Cardiac muscle cell (in vitro differentiated cells and primary cell): ENCODE results near the gene OR14I1. TPM values are rescaled to one million over a fixed set of nuclear protein-coding genes. Genes with fewer than 3 reads are reported as not detected.
"Not testable (repeated sequence)": the region's sequence is repeated elsewhere in the genome, so short reads cannot be mapped to it uniquely, and the experiment has no call there.

Experiments
- DNase-seq, 2 donors: peaks; one replicate each; pipeline versions ENCODE4 v3.0.0 to v3.0.0-alpha.2; 2010 to 2017; ENCODE audit warnings: low read depth in 1 of 2, low spot score in 1 of 2
- H3K27ac ChIP-seq: fragments of 200-600 bp; sonication (generic); 2 replicates; pipeline ENCODE4 v1.5.1; 2016
- H3K27me3 ChIP-seq: fragments of 200-600 bp; sonication (generic); 2 replicates; pipeline ENCODE4 v1.6.0; 2016; ENCODE audit warnings: control low read depth
- H3K36me3 ChIP-seq: fragments of 200-600 bp; sonication (generic); 2 replicates; pipeline ENCODE4 v1.5.1; 2016; ENCODE audit warnings: control low read depth
- H3K4me1 ChIP-seq: fragments of 200-600 bp; sonication (generic); 2 replicates; pipeline ENCODE4 v1.8.1; 2017; ENCODE audit warnings: low read depth, mild to moderate bottlenecking, mixed run types
- H3K4me3 ChIP-seq: fragments of 200-600 bp; sonication (generic); 2 replicates; pipeline ENCODE4 v1.5.1; 2016; ENCODE audit warnings: mild to moderate bottlenecking
- H3K9me3 ChIP-seq: fragments of 200-600 bp; sonication (generic); 2 replicates; pipeline ENCODE4 v1.5.1; 2017; ENCODE audit warnings: low read depth, mild to moderate bottlenecking, control low read depth
- polyA plus RNA-seq: library from polyadenylated mRNA; unstranded; fragments of >200 nt; fragmentation: Nextera tagmentation; extraction: Ambion mirVana; gene quantifications from 2 replicates; pipeline ENCODE4 v1.2.1, GENCODE V29; 2016
- total RNA-seq: library from RNA; depleted of rRNA; stranded (reverse); fragments of >200 nt; gene quantifications from 2 replicates; pipeline ENCODE4 v1.2.3, GENCODE V29; 2016
- TF ChIP-seq, protein P1 (sequence below): IDR thresholded peaks from 2 replicates; pipeline ENCODE4 v1.5.1; 2012; ENCODE audit warnings: low read depth, mild to moderate bottlenecking, low read length

The OR14I1 gene
- total and polyA plus RNA-seq, 2 experiments from 2014 or later, result not detected

DNA sequence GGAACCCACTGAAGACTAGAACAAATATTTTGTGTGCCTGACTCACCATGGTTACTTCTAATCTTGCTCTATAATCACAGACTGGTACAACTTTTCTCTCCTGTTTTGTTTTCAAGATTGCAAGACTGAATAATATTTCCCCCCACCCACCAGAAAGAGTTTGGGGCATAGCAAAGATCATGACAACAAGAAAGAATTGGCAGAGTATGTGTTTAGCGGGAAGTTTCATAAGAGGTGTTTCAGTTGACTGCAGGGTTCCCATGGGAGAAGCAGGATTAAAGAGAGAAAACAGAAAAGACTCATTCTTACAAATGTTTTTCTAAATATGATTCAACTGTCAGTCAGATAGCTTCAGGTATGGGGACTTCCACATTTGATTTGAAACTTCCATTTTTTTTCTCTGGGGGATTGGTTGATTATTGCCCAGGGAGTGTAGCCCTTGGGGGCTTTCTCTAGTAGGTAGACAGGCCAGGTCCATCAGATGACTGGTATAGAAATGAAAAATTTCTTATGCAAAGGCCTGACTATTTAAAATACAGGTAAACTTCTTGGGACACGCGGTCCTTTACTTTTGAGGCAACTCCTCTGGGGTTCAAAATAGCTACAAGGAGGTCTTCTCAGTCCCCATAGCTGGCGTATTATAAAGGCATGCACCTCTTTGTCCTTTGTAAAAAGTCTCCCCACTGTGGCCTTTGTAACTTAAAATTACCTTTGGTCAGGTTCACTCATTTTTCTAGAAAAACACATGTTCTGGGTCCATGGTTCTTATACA, 13.9 kb downstream of the OR14I1 start:
- no peak overlapping the region for H3K27ac ChIP-seq
- H3K4me1 ChIP-seq, result no peaks in the 10 kb centered on the region
- peaks cover 4% of the 10 kb centered on the region for H3K9me3 ChIP-seq
- DNase-seq, result no peak
- no peak overlapping the region for H3K4me3 ChIP-seq
- no peaks in the 10 kb centered on the region for H3K27me3 ChIP-seq
- no peaks in the 10 kb centered on the region for H3K36me3 ChIP-seq
- TF ChIP-seq, protein P1, sequence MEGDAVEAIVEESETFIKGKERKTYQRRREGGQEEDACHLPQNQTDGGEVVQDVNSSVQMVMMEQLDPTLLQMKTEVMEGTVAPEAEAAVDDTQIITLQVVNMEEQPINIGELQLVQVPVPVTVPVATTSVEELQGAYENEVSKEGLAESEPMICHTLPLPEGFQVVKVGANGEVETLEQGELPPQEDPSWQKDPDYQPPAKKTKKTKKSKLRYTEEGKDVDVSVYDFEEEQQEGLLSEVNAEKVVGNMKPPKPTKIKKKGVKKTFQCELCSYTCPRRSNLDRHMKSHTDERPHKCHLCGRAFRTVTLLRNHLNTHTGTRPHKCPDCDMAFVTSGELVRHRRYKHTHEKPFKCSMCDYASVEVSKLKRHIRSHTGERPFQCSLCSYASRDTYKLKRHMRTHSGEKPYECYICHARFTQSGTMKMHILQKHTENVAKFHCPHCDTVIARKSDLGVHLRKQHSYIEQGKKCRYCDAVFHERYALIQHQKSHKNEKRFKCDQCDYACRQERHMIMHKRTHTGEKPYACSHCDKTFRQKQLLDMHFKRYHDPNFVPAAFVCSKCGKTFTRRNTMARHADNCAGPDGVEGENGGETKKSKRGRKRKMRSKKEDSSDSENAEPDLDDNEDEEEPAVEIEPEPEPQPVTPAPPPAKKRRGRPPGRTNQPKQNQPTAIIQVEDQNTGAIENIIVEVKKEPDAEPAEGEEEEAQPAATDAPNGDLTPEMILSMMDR, result no peak

GRCh38 chr1:248686815-248687214, 15.8 kb downstream of the OR14I1 start:
- Histone ChIP-seq H3K9me3 (peaks cover 4% of the 10 kb centered on the region), H3K36me3 (no peaks in the 10 kb centered on the region), H3K4me1 (no peaks in the 10 kb centered on the region), H3K4me3 (no peak overlapping the region), H3K27me3 (no peaks in the 10 kb centered on the region), H3K27ac (no peak overlapping the region)
- TF ChIP-seq, protein P1, result no peak
- no peak for DNase-seq

- no peak overlapping the region for H3K27ac ChIP-seq
- H3K27me3 ChIP-seq, result no peaks in the 10 kb centered on the region
- no peak for DNase-seq
- H3K36me3 ChIP-seq, result no peaks in the 10 kb centered on the region
- peaks cover 4% of the 10 kb centered on the region for H3K9me3 ChIP-seq
- H3K4me1 ChIP-seq, result no peaks in the 10 kb centered on the region
- no peak overlapping the region for H3K4me3 ChIP-seq
- TF ChIP-seq, protein P1, result no peak
These were observed 20.9 kb downstream of the OR14I1 start for GRCh38 chr1:248681651-248682050.

- TF ChIP-seq, protein P1, result no peak
- no peaks in the 10 kb centered on the region for H3K27me3 ChIP-seq
- no peak overlapping the region for H3K27ac ChIP-seq
- H3K4me1 ChIP-seq, result no peaks in the 10 kb centered on the region
- H3K36me3 ChIP-seq, result no peaks in the 10 kb centered on the region
- H3K4me3 ChIP-seq, result no peak overlapping the region
- DNase-seq, result no peak
- no peaks in the 10 kb centered on the region for H3K9me3 ChIP-seq
These were observed 32.6 kb downstream of the OR14I1 start for GRCh38 chr1:248670003-248670402.

DNA sequence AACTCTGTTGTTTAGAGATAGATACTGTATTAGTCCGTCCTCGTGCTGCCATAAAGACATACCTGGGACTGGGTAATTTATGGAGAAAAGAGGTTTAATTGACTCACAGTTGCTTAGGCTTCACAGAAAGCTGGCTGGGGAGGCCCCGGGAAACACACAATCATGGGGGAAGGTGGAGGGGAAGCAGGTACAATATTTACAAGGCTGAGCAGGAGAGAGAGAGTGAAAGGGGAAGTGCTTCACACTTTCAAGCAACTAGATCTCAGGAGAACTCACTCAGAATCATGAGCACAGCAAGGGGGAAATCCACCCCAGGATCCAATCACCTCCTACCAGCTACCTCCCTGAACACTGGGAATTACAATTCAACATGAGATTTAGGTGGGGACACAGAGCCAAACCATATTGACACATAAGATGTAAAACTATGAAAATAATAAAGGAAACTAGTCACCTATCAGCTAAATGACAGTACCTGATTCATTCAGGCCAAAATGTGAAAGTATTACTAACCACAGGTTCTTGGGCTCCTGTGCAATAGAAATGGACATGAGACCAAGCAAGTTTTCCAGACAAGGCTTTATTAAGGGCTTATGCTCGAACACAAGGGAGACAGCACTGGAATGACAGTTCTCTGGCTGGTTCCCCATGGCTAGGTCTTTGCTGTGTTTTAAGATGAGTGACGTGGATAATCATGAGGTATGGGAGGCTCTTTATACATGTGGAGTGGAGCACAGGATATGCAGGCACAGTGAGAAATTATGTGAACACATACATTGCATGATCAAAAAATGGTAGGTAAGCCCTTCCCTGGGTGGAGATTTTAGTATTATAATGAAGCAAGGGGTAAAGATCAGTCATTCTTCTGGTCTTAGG, 38.9 kb downstream of the OR14I1 start:
- not testable (repeated sequence) for H3K4me3 ChIP-seq, DNase-seq, H3K27me3 ChIP-seq, H3K4me1 ChIP-seq, H3K9me3 ChIP-seq, H3K27ac ChIP-seq, H3K36me3 ChIP-seq

DNA sequence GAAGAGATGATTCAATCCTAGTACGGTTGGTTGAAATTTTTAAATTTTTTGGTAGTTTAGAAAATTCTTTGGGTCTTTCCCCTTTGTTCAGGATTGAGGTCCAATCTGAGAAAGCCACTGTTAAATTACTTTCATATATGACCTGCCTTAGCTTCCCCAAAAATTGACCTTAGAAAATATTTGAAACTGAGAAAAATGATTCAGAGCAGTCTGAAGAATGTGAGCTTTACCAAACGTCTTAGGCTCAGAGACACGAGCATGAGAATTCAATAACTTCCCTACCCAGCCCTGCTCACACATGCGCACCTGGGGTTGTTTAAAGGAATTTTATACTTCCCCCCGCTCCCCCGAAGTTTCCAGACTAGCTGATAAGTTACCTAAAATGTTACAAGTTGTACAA, 45.8 kb downstream of the OR14I1 start:
- H3K4me3 ChIP-seq, H3K9me3 ChIP-seq, H3K36me3 ChIP-seq, H3K27ac ChIP-seq, H3K27me3 ChIP-seq, DNase-seq, H3K4me1 ChIP-seq: not testable (repeated sequence)

DNA sequence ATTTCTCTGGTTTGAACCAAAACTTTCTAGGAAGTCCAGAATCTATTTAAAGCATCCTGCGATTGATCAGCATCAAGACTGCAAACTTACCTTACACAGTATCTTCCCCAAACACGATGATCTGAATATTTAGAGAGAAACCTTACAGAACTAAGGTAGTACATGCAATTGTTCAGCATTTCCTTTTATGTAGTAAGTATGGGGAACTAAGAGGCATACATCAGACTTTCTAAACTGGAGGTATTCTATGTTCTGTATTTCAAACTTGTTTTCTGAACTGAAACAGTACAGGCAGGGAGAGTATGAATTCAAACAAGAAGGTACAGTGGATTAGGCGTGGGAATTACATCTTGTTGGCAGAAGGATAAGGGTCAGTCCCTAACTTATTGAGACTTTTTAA, 47.2 kb downstream of the OR14I1 start, which contains the start of gene OR2T27:
Gene OR2T27 (minus strand): TSS at position 175 of the 400 bp plus-strand sequence. CDS start 4,644 bp downstream, outside the sequence.
- not testable (repeated sequence) for H3K9me3 ChIP-seq, H3K36me3 ChIP-seq, H3K27ac ChIP-seq, H3K4me1 ChIP-seq, DNase-seq, H3K27me3 ChIP-seq, H3K4me3 ChIP-seq
